K562 (cell line): ENCODE results near the gene LMCD1. TPM values are rescaled to one million over a fixed set of nuclear protein-coding genes. Genes with fewer than 3 reads are reported as not detected.

Source experiments
- CBX2 ChIP-seq: fragments of 200-600 bp; sonication (generic); IDR thresholded peaks from one replicate; pipeline ENCODE4 v1.6.1; 2012; ENCODE audit warnings: mild to moderate bottlenecking, low read length, inconsistent platforms; ENCODE audit not compliant: insufficient read depth, poor library complexity, severe bottlenecking
- HSF4 ChIP-seq: fragments of 250-450 bp; sonication (Bioruptor Pico); IDR thresholded peaks from 2 replicates; pipeline ENCODE4 v2.1.2; 2022; ENCODE audit warnings: mild to moderate bottlenecking, moderate library complexity, borderline replicate concordance
- NFE2L1 ChIP-seq: fragments of 450-650 bp; IDR thresholded peaks from 2 replicates; pipeline ENCODE4 v1.6.1; 2016; ENCODE audit warnings: missing genetic modification characterization, low read depth, mild to moderate bottlenecking, missing compliant biosample characterization, moderate library complexity, borderline replicate concordance
- SIN3A ChIP-seq, 2 experiments: fragments of 150-350 bp in 1 of 2; IDR thresholded peaks; 2 replicates each; pipeline ENCODE4 v1.6.1; 2011 to 2016; ENCODE audit warnings: borderline replicate concordance in 2 of 2, low read depth in 2 of 2, low read length in 2 of 2, mild to moderate bottlenecking in 2 of 2, moderate library complexity in 2 of 2; ENCODE audit not compliant: control insufficient read depth in 1 of 2
- TFAM ChIP-seq: fragments of 250-450 bp; sonication (Bioruptor Pico); conservative IDR thresholded peaks from 2 replicates; pipeline ENCODE4 v1.5.0; 2021; ENCODE audit warnings: mild to moderate bottlenecking, moderate library complexity
- ZNF121 ChIP-seq: sonication (generic); formaldehyde crosslinking; conservative IDR thresholded peaks from 2 replicates; pipeline ENCODE4 v1.8.0; 2022; ENCODE audit warnings: missing genetic modification reagents
- ZNF830 ChIP-seq: fragments of 250-450 bp; sonication (Bioruptor Pico); IDR thresholded peaks from 2 replicates; pipeline ENCODE4 v1.5.0; 2021; ENCODE audit warnings: mild to moderate bottlenecking
- polyA plus RNA-seq, 8 experiments: library from polyadenylated mRNA; depleted of rRNA in 4 of 8; stranded (reverse) in 5 of 8; unstranded in 3 of 8; fragments of >200 nt; fragmentation: Nextera tagmentation in 2 of 8; fragmentation: Illumina TruSeq in 1 of 8; extraction: Ambion mirVana in 2 of 8; extraction: Trizol in 1 of 8; gene quantifications; 2 replicates each; pipeline versions ENCODE4 v1.2.1 to v1.2.3, GENCODE V29; 2011 to 2014; ENCODE audit warnings: inconsistent platforms in 1 of 8, missing spikeins in 1 of 8
- total RNA-seq, 7 experiments: library from RNA; depleted of rRNA in 6 of 7; stranded (reverse); fragments of >200 nt in 6 of 7; fragmentation: Illumina TruSeq in 2 of 7; extraction: Trizol in 2 of 7; gene quantifications; 2 replicates each; pipeline versions ENCODE4 v1.2.1 to v1.2.3, GENCODE V29; 2011 to 2021; ENCODE audit warnings: low replicate concordance in 1 of 7
- TF ChIP-seq, protein P1 (sequence below): sonication (generic); formaldehyde crosslinking; IDR thresholded peaks from 2 replicates; pipeline ENCODE4 v1.8.1; 2023; ENCODE audit warnings: mild to moderate bottlenecking, missing genetic modification reagents
- TF ChIP-seq, protein P2 (sequence below), 2 experiments: fragments of 200-800 bp in 1 of 2; sonication (Bioruptor generic) in 1 of 2; sonication (generic) in 1 of 2; formaldehyde crosslinking in 1 of 2; IDR thresholded peaks in 1 of 2; conservative IDR thresholded peaks in 1 of 2; 2 replicates each; pipeline versions ENCODE4 v1.5.0 to v1.6.1; 2016 to 2020; ENCODE audit warnings: missing compliant biosample characterization in 1 of 2, missing genetic modification characterization in 1 of 2, missing genetic modification reagents in 1 of 2
- TF ChIP-seq, protein P3 (sequence below): sonication (generic); formaldehyde crosslinking; IDR thresholded peaks from 2 replicates; pipeline ENCODE4 v1.8.0; 2023; ENCODE audit warnings: missing genetic modification reagents, mild to moderate bottlenecking, borderline replicate concordance
- TF ChIP-seq, protein P4 (sequence below): fragments of 250-450 bp; sonication (Bioruptor Pico); IDR thresholded peaks from 2 replicates; pipeline ENCODE4 v1.9.0; 2021; ENCODE audit warnings: mild to moderate bottlenecking, inconsistent platforms

Gene LMCD1
- total and polyA plus RNA-seq, 9 of the 15 experiments (the other 6 are each of a cell fraction or from before 2014, with no cell fraction given): 0.60 TPM; not detected in 8

GRCh38 chr3:8622873-8623691 is 121.5 kb downstream of the LMCD1 start (continued):
- TF ChIP-seq, protein P1, sequence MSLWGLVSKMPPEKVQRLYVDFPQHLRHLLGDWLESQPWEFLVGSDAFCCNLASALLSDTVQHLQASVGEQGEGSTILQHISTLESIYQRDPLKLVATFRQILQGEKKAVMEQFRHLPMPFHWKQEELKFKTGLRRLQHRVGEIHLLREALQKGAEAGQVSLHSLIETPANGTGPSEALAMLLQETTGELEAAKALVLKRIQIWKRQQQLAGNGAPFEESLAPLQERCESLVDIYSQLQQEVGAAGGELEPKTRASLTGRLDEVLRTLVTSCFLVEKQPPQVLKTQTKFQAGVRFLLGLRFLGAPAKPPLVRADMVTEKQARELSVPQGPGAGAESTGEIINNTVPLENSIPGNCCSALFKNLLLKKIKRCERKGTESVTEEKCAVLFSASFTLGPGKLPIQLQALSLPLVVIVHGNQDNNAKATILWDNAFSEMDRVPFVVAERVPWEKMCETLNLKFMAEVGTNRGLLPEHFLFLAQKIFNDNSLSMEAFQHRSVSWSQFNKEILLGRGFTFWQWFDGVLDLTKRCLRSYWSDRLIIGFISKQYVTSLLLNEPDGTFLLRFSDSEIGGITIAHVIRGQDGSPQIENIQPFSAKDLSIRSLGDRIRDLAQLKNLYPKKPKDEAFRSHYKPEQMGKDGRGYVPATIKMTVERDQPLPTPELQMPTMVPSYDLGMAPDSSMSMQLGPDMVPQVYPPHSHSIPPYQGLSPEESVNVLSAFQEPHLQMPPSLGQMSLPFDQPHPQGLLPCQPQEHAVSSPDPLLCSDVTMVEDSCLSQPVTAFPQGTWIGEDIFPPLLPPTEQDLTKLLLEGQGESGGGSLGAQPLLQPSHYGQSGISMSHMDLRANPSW (CRISPR knock-in tag): no peak
- TF ChIP-seq TFAM (CRISPR knock-in tag) (no peak), SIN3A (IDR thresholded peaks at IDR 0.05; ENCODE audit: borderline replicate concordance in 2 of 2, control insufficient read depth in 1 of 2, low read depth in 2 of 2, low read length in 2 of 2) (no peak), ZNF121 (CRISPR knock-in tag) (no peak), CBX2 (no peak), ZNF830 (no peak), HSF4 (no peak), NFE2L1 (tag) (no peak)
- TF ChIP-seq, protein P2, sequence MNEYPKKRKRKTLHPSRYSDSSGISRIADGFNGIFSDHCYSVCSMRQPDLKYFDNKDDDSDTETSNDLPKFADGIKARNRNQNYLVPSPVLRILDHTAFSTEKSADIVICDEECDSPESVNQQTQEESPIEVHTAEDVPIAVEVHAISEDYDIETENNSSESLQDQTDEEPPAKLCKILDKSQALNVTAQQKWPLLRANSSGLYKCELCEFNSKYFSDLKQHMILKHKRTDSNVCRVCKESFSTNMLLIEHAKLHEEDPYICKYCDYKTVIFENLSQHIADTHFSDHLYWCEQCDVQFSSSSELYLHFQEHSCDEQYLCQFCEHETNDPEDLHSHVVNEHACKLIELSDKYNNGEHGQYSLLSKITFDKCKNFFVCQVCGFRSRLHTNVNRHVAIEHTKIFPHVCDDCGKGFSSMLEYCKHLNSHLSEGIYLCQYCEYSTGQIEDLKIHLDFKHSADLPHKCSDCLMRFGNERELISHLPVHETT (CRISPR knock-in tag; conservative IDR thresholded peaks at IDR 0.05 in 1 of 2, IDR thresholded peaks at IDR 0.05 in 1 of 2): 0 out of 4 replicates have a peak, but pooled peaks of 1 of the 2 experiments have one; percentile 52
- TF ChIP-seq, protein P3, sequence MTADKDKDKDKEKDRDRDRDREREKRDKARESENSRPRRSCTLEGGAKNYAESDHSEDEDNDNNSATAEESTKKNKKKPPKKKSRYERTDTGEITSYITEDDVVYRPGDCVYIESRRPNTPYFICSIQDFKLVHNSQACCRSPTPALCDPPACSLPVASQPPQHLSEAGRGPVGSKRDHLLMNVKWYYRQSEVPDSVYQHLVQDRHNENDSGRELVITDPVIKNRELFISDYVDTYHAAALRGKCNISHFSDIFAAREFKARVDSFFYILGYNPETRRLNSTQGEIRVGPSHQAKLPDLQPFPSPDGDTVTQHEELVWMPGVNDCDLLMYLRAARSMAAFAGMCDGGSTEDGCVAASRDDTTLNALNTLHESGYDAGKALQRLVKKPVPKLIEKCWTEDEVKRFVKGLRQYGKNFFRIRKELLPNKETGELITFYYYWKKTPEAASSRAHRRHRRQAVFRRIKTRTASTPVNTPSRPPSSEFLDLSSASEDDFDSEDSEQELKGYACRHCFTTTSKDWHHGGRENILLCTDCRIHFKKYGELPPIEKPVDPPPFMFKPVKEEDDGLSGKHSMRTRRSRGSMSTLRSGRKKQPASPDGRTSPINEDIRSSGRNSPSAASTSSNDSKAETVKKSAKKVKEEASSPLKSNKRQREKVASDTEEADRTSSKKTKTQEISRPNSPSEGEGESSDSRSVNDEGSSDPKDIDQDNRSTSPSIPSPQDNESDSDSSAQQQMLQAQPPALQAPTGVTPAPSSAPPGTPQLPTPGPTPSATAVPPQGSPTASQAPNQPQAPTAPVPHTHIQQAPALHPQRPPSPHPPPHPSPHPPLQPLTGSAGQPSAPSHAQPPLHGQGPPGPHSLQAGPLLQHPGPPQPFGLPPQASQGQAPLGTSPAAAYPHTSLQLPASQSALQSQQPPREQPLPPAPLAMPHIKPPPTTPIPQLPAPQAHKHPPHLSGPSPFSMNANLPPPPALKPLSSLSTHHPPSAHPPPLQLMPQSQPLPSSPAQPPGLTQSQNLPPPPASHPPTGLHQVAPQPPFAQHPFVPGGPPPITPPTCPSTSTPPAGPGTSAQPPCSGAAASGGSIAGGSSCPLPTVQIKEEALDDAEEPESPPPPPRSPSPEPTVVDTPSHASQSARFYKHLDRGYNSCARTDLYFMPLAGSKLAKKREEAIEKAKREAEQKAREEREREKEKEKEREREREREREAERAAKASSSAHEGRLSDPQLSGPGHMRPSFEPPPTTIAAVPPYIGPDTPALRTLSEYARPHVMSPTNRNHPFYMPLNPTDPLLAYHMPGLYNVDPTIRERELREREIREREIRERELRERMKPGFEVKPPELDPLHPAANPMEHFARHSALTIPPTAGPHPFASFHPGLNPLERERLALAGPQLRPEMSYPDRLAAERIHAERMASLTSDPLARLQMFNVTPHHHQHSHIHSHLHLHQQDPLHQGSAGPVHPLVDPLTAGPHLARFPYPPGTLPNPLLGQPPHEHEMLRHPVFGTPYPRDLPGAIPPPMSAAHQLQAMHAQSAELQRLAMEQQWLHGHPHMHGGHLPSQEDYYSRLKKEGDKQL: no peak
- TF ChIP-seq, protein P4, sequence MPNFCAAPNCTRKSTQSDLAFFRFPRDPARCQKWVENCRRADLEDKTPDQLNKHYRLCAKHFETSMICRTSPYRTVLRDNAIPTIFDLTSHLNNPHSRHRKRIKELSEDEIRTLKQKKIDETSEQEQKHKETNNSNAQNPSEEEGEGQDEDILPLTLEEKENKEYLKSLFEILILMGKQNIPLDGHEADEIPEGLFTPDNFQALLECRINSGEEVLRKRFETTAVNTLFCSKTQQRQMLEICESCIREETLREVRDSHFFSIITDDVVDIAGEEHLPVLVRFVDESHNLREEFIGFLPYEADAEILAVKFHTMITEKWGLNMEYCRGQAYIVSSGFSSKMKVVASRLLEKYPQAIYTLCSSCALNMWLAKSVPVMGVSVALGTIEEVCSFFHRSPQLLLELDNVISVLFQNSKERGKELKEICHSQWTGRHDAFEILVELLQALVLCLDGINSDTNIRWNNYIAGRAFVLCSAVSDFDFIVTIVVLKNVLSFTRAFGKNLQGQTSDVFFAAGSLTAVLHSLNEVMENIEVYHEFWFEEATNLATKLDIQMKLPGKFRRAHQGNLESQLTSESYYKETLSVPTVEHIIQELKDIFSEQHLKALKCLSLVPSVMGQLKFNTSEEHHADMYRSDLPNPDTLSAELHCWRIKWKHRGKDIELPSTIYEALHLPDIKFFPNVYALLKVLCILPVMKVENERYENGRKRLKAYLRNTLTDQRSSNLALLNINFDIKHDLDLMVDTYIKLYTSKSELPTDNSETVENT (CRISPR knock-in tag): no peak
